ENCODE measurements around the gene HOXB9.

The HOXB9 gene

DNA sequence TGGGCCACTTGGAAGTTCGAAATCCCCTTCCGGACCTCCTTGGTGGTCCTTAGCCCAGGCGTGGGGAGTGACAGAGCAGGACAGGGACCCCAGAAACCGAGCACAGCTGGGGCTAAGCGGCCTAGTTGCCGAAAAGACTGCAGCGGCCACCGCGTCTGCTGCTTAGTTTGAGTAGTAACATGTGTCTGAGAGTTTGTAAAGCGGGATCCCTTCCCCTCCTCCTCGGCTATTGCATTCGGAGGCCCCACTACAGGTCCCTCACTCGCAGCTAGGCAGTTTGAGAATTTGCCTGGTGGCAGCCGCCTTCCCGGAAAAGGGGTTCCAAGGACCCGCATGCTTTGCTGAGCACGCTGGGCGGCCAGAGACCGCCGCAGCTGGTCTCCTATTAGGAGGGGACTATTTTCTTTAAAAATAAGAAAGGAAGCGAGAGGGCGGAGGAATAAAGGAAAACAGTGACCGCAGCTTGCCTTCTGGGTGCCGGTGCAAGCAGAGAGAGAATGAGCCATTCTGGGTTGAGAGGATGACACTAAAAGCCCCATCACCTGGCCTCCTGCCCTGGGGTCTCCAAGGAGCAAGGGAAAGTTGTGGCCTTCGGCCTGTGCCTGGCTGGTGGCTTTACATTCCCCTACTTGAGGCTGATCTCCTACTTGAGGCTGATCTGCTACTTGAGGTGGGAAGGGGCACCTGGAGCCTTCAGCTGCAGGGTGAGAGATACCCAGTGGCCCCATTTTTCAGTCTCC lies 31.4 kb downstream of the HOXB9 start:
- DNase-seq = peak; percentile 20

DNA sequence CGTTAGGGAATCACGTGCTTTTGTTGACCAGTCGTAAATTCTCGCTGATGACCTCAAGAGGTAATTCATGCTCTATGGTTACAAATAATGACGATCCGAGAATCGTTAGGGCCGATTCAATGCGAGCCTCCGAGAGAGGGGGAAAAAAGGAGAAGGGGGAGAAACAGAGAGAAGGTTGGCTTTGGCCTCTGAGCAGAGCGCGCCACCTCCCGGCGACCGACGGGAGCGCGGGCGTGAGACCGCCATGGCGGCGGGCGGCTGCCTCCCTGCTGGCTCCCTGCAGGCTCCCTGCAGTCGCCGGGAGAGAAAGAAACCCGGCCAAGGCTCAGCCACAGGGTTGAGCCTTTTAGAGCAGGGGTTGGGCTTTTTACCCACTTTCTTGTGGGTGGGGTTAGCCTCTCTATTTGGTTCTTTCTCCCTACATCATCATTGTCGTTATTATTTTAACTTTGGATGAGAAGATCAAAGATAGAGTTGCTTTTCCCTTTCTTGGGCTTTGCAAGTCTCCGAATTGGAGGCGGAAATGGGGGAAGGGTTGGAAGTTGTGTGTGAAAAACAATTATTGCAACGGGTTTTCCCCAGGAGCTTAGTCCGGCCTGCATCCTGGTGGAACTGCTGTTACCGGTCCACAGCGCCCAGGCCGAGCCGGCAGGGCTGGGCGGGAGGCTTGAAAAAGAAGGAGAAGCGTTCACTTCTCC lies 32.2 kb downstream of the HOXB9 start:
- DNase-seq = peak; percentile 88

GRCh38 chr17:48593126-48593829 lies 32.9 kb downstream of the HOXB9 start, which contains the start of gene HOXB5:
Gene HOXB5, minus strand, starts transcription at chr17:48593779. Its CDS starts 97 bp downstream, at chr17:48593682.
- DNase-seq = no peak

DNA sequence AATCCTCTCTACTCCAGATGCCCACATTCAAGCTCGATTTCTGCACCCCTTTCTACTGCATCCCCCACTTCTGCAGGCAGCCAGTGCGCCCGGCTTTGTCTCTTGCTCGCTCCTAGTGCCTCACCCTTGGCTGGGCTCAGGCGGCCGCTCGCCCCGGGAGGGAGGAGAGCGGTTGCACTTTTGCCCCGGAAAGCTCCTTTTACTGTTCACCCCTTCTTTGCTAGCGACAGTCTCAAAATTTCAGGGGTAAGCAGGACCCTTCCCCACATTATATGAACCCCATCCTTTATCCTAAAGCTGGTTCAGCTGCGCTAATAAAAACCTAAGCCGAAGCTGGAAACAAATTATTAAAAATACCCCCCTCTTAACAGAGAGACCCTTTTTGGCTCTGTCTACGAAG lies 33.6 kb downstream of the HOXB9 start:
- no peak for DNase-seq

GRCh38 chr17:48592057-48592514 lies 34.1 kb downstream of the HOXB9 start:
- DNase-seq = no peak

DNA sequence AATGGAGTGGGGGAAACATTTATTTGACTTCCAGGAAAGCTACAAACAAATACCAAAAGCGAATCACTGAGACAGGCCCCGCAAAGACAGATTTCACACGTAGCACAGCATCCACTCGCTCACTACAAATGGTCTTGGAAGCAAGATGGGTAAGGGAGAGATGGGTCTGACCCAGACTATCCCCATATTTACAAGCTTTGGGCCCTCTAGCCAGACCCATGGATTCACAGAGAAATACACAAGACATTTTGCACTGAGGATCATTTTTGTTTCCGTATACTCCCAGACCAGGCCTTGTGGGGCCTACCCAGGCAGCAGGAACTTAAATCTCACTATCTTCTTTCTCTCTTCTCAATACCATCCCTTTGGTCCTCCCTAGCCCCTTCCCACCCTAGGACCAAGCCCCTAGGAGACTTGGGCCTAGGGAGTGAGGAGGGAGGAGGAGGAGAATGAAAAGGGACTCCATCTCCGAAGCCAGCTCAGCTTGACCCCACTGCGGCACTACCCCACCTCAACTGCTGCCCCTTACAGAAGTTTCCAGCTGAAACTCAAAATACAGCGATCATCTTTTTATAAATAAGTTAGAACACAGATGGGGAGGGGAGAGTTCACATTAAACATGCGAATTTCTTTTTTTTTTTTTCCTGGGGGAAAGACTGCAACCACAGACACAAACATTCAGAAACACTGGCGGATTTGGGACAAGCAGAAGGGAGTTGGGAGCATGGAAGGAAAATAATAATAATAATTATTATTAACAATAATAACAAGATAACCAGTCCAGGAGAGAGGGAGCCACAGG lies 34.7 kb downstream of the HOXB9 start:
- DNase-seq = no peak

- no peak for DNase-seq
These were observed 35.5 kb downstream of the HOXB9 start for GRCh38 chr17:48590607-48591161.

- DNase-seq = no peak
These were observed 36.1 kb downstream of the HOXB9 start, which contains the start of gene HOXB3 for GRCh38 chr17:48589831-48590606. Gene HOXB3, minus strand, starts transcription at chr17:48590241. Its CDS starts 37,767 bp downstream, at chr17:48552474.

GRCh38 chr17:48589060-48589830 lies 36.9 kb downstream of the HOXB9 start:
- no peak for DNase-seq

DNA sequence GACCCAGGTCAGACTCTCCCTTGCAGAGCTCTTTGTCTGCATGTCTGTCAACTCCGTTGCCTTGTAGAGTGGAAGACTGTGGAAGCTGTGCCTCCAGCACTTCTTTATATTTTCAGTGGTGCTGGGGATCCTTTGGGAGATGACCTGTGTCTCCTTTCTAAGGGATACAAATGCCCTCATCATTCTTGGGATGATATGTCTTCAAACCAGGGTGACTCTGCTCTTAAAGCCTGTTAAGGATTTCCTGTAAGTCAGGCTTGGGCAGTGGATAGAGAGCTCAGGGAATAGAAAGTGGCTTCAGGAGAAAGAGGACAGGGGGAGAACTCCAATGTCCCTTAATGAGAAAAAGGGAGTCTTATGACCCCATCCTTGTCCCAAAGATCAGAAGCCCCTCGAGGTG lies 37.6 kb downstream of the HOXB9 start:
- DNase-seq = no peak

DNA sequence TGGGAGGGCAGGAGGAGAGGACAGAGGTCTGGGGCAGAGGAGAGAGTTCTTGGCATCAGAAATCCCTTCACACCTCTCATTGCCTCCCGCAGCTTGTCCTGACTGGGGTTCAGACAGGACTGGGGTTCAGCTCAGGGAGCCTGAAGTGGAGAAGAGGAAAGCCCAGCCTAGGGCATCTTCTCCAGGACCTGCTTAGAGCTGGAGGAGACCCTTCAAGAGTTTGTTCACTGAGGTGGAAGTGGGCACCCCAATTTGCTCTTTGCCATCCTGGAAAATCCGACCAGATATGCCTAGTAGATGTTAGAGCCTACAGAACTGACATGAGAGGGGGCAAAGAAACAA lies 38.1 kb downstream of the HOXB9 start:
- DNase-seq = no peak

GRCh38 chr17:48587276-48588073 lies 38.7 kb downstream of the HOXB9 start:
- no peak for DNase-seq

GRCh38 chr17:48586355-48587258 lies 39.6 kb downstream of the HOXB9 start:
- no peak for DNase-seq

GRCh38 chr17:48584223-48584741 lies 41.9 kb downstream of the HOXB9 start:
- no peak for DNase-seq

GRCh38 chr17:48583708-48584222 lies 42.4 kb downstream of the HOXB9 start:
- no peak for DNase-seq

DNA sequence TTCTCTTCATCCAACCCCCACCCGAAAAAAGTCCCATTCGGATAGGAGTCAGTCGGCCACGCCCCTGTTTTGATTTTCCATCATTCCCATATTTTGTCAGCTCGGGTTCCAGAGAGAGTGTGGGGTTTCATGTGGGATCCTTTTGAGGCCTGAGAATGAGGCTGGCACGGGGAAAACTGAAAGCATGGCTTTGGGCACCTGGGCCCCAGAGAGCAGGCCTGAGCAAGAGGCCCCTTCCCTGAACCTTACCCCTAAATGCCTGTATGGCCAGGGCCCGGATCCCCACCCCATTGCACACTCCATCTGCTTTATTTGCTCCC lies 43.4 kb downstream of the HOXB9 start:
- DNase-seq = no peak

- no peak for DNase-seq
These were observed 46.2 kb downstream of the HOXB9 start for GRCh38 chr17:48579760-48580554.

GRCh38 chr17:48579471-48579759 lies 46.7 kb downstream of the HOXB9 start:
- no peak for DNase-seq

All from right hindlimb (tissue), 1 donor.